GM18867 (cell line): ENCODE measurements around the gene DAW1.
A peak's percentile ranks its signal among the peaks of the same experiment; 100 is the strongest.

Experiments
- ATAC-seq: cut with Tn5 transposase; IDR thresholded peaks from one replicate; pipeline ENCODE4 v1.9.1; 2021; ENCODE audit warnings: mild to moderate bottlenecking, moderate library complexity; ENCODE audit not compliant: unreplicated experiment

Gene DAW1

DNA sequence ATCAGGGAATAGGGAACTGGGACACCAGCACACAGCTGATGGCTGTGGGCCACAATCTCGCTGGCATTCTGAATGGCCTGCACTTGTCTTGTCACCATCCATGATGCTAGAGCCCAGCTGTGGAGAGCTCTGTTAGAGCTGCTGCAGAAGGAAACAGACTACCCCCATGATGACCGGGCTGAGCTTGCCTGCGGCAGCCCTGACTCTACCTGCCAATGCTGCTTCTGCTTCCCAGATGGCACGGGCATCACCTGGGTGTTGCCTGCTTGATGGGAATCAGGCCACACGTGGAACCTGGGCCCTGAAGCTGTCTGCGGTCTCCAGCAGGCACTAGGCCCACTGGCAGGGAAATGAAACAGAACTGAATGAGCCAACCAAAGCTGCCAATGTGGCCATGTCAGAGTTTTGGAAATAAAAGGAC is 11.2 kb upstream of the DAW1 start:
- no peak for ATAC-seq

- ATAC-seq: no peak
Observed at GRCh38 chr2:227861011-227861410, 10.4 kb upstream of the DAW1 start.

DNA sequence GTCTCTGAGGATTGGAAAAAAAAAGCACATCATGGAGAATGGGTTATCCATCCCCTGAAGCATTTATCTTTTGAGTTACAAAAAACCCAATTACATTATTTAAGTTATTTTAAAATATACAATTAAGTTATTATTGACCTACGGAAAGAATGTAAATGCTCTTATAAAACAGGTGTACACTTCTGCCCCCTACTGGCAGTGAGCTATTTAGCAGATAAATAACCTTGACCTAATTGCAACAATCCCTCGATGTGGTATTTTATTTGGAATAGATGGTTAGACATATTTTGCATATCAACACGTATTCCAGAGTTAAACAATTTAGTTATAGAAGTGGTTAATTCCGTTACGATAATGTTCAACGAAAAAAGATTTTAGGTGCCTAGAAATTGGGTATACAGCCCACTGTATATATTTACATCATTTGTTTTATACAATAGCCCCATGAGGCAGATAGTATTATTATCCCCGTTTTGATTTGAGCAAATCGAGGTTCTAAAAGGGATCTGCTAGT is 9.1 kb upstream of the DAW1 start:
- ATAC-seq: no peak

- ATAC-seq: no peak
Observed at GRCh38 chr2:227862741-227863588, 8.5 kb upstream of the DAW1 start.

GRCh38 chr2:227864161-227864756 is 7.2 kb upstream of the DAW1 start:
- no peak for ATAC-seq

GRCh38 chr2:227865291-227865690 is 6.1 kb upstream of the DAW1 start:
- no peak for ATAC-seq

- no peak for ATAC-seq
Observed at GRCh38 chr2:227867386-227867785, 4.0 kb upstream of the DAW1 start.

DNA sequence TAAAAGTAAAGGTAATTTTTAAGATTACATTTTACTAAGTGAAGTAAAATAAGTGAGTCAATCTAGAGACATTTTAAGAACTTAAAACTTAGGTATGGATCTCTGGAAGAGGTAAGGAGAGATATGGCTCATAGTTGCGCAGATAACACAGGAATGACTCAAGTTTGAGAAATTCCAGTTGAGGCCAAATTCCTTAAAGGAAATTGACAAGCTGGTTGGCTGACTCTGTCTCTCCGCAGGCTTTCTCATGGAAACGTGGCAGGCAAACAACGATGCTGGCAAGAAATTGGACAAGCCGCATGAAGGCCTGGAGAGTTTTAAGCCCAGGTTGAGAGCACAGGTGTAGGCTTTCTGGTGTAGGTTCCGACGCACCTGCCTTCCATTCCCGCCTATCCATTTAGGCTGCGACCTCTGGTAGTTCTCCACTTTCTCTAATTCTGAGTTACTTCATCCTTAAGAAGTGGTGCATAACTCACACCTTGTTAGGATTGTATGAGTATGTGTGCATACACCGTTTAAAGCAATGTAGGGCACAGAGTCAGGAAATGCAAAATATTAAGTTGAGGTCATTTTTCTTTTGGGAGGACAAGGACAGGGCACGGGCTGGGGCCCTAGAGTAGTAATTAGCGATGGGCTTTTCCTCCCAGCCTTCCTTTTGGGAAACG is 589 bp upstream of the DAW1 start:
- no peak for ATAC-seq

GRCh38 chr2:227872676-227873075 is 1.2 kb downstream of the DAW1 start:
- ATAC-seq: no peak

GRCh38 chr2:227876300-227876801 is 4.9 kb downstream of the DAW1 start:
- no peak for ATAC-seq

DNA sequence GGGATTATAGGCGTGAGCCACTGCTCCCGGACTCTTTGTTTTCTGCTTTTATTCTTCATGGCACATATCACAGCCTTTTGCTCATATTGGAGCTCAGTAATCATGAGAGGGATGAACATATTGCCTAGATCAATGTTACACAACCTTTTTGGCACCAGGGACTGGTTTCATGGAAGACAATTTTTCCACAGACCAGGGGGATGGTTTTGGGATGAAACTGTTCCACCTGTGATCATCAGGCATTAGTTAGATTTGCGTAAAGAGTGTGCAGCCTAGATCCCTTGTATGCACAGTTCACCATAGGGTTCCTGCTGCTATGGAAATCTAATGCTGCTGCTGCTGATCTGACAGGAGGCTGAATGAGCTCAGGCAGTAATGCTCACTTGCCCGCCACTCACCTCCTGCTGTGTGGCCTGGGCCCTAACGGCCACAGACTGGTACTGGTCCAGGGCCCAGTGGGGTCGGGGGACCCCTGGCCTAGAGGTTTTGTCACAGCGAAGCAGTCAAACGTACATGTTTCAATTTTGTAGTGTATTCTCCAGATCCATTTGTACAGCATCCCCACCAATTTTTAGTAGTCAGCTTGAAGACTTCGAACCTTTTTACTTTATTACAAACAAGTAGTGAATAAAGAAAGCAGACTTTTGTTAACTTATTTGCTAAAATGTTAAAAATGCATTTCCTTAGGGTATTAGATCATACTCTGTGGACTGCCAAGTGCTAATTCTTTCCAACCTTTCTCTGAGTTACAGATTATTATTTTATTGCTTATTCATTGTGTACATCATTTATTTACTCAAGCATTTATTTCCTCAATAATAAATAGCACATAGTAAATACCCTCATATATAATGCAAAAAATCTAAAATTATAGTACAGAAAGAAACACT is 6.2 kb downstream of the DAW1 start:
- no peak for ATAC-seq

- no peak for ATAC-seq
Observed at GRCh38 chr2:227880460-227880859, 9.0 kb downstream of the DAW1 start.

- ATAC-seq: peak; percentile 77
Observed at GRCh38 chr2:227881866-227882517, 10.6 kb downstream of the DAW1 start.

DNA sequence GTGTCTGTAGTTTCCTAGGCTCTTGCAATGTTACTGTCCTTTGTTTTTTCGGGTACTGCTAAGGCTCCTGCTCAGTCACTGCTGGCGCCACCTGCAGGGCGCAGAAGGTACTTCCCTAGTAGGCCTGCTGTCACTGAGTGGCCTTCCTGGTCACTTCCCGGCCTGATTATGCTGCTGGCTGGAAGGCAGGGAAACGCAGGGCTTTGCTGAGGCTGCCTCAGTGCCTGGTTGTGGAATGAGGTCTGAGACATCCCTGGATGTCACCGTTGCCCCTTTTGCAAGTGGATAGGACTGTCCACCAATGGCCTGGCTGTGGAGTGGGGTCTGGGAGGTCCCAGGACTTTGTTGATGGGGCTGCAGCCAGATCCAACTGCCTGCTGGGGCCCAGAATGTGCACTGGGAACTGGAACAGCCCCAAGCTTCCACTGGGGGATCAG is 13.1 kb downstream of the DAW1 start:
- ATAC-seq: peak; percentile 91

DNA sequence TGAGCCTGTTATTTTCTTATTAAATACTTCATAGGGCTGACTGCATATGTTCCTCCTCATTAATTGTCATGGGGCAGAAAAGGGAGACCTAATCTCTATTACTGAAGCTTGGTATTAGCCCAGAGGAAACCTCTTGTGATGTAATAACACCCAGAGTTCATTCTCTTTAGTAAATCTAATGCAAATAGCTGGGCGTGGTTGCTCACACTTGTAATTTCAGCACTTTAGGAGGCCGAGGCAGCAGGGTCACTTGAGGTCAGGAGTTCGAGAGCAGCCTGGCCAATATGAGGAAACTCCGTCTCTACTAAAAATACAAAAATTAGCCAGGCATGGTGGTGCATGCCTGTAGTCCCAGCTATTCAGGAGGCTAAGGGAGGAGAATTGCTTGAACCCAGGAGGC is 14.7 kb downstream of the DAW1 start:
- ATAC-seq: no peak

- ATAC-seq: no peak
Observed at GRCh38 chr2:227888289-227888688, 16.9 kb downstream of the DAW1 start.

DNA sequence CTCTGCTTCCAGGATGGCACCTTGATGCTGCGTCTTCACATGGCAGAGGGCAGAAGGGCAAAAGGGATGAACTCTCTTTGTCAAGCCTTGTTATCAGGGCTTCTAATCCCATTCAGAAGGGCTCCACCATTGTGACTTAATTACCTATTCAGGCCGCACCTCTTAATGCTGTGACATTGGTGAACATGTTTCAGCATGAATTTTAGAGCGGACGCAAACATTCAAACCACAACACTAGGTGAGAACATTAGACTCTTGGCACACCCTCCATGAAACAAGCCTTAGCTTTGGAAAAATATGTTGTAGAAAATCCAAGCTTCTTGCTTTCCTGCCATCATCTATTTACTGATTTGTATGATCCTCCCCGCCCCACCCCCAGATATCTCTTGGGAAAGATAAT is 17.9 kb downstream of the DAW1 start:
- no peak for ATAC-seq

DNA sequence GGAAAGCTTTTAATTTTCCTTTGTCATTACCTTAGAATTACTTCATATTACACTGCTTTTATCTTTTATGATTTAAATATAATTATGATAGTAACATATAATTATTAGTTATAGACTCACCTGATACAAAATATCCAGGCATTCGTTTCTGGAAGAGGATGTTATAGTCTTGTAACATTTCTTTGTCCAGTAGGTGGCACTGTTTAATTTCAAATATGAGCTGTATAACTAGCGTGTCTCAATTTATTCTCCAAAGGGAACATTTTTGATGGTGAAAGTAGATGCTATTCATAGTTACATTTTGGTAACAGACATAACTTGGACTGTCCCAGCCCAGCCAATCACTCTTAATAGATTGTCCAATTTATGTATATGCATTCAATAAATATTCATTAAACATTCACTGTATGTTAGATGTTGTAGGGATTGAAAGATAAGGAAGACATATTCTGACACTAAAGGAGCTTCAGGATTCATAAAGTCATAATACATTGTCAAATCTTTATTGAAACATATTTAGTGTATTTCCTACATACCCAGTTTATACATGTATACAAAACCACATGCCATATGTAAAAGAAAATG is 19.2 kb downstream of the DAW1 start:
- peak; percentile 78 for ATAC-seq

GRCh38 chr2:227891673-227892072 is 20.2 kb downstream of the DAW1 start:
- no peak for ATAC-seq

GRCh38 chr2:227903381-227903780 is 31.9 kb downstream of the DAW1 start:
- no peak for ATAC-seq
